Ishikawa (cell line): ENCODE results near the gene SH3BP2.

Source experiments
- CREB1 ChIP-seq: IDR thresholded peaks from 2 replicates; pipeline ENCODE4 v1.6.1; 2012; ENCODE audit warnings: low read depth
- EGR1 ChIP-seq: IDR thresholded peaks from 2 replicates; pipeline ENCODE4 v1.6.1; 2012
- EP300 ChIP-seq: IDR thresholded peaks from 2 replicates; pipeline ENCODE4 v1.6.1; 2012; ENCODE audit warnings: borderline replicate concordance
- MAX ChIP-seq: IDR thresholded peaks from 2 replicates; pipeline ENCODE4 v1.6.1; 2012
- TAF1 ChIP-seq: IDR thresholded peaks from 2 replicates; pipeline ENCODE4 v1.6.1; 2012; ENCODE audit warnings: low read depth, mild to moderate bottlenecking
- TCF12 ChIP-seq: IDR thresholded peaks from 2 replicates; pipeline ENCODE4 v1.6.1; 2012; ENCODE audit warnings: low read depth
- YY1 ChIP-seq: IDR thresholded peaks from 2 replicates; pipeline ENCODE4 v1.6.1; 2012; ENCODE audit warnings: low read depth
- ZBTB7A ChIP-seq: IDR thresholded peaks from 2 replicates; pipeline ENCODE4 v1.6.1; 2012; ENCODE audit warnings: low read depth

GRCh38 chr4:2819244-2820215 lies 26.6 kb downstream of the SH3BP2 start:
- no peak for TF ChIP-seq ZBTB7A
- TF ChIP-seq MAX: no peak
- TF ChIP-seq CREB1: no peak
- no peak for TF ChIP-seq TCF12
- no peak for TF ChIP-seq YY1
- TF ChIP-seq EP300: no peak
- TF ChIP-seq EGR1: no peak
- no peak for TF ChIP-seq TAF1
